Stimulated activated CD8-positive, alpha-beta memory T cell treated with anti-CD3 and anti-CD28 coated beads, Interleukin-2, amount 100 ng/mL, for 1 hour (primary cell): ENCODE data around the gene ERBB3.

Experiments used
- DNase-seq, 2 donors: peaks; one replicate each; pipeline ENCODE4 v3.0.0-alpha.2; 2020; ENCODE audit warnings: low read depth in 2 of 2

ERBB3 gene

GRCh38 chr12:56130876-56131275 is 50.9 kb downstream of the ERBB3 start:
- no peak for DNase-seq

- DNase-seq, result no peak
Measured at GRCh38 chr12:56134897-56135296, 54.9 kb downstream of the ERBB3 start.

GRCh38 chr12:56137853-56138571 is 58.0 kb downstream of the ERBB3 start:
- no peak for DNase-seq

- DNase-seq, result no peak
Measured at GRCh38 chr12:56141946-56142784, 62.2 kb downstream of the ERBB3 start.

- no peak for DNase-seq
Measured at GRCh38 chr12:56143217-56143616, 63.3 kb downstream of the ERBB3 start.

- DNase-seq, result no peak
Measured at GRCh38 chr12:56143870-56144269, 63.9 kb downstream of the ERBB3 start.

GRCh38 chr12:56145217-56145616 is 65.3 kb downstream of the ERBB3 start:
- DNase-seq, result no peak

GRCh38 chr12:56146492-56147460 is 66.8 kb downstream of the ERBB3 start:
- no peak for DNase-seq

GRCh38 chr12:56150563-56150962 is 70.6 kb downstream of the ERBB3 start:
- no peak for DNase-seq

- DNase-seq, result peak; percentile 33 to 48
Measured at GRCh38 chr12:56151672-56152131, 71.7 kb downstream of the ERBB3 start.

GRCh38 chr12:56152132-56152755 is 72.3 kb downstream of the ERBB3 start, which contains the start of gene MYL6B:
MYL6B (plus strand) TSS chr12:56152587; CDS start chr12:56153919, 1,332 bp downstream.
- DNase-seq, result peak; percentile 84 to 89
